ENCODE data around the gene ABHD3.

DNA sequence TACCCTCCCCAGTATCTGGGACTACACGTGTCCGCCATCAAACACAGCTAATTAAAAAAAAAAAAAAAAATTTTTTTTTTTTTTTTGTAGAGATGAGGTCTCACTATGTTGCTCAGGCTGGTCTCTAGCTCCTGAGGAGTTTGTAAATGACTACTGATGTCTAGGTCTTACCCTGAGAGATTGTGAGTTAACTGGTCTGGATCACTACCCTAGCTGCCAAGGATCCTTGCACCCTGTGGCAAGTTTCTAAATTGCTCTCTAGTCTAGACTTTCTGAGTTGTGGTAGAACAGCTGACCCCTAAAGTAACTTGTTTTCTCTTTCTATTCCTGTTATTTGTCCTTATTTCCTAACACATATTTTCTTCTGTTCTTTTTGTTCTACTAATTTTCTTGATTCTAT lies 44.5 kb downstream of the ABHD3 start:
- TF ChIP-seq POLR2A (IDR thresholded peaks at IDR 0.05) = no peak
- TF ChIP-seq, protein P1, sequence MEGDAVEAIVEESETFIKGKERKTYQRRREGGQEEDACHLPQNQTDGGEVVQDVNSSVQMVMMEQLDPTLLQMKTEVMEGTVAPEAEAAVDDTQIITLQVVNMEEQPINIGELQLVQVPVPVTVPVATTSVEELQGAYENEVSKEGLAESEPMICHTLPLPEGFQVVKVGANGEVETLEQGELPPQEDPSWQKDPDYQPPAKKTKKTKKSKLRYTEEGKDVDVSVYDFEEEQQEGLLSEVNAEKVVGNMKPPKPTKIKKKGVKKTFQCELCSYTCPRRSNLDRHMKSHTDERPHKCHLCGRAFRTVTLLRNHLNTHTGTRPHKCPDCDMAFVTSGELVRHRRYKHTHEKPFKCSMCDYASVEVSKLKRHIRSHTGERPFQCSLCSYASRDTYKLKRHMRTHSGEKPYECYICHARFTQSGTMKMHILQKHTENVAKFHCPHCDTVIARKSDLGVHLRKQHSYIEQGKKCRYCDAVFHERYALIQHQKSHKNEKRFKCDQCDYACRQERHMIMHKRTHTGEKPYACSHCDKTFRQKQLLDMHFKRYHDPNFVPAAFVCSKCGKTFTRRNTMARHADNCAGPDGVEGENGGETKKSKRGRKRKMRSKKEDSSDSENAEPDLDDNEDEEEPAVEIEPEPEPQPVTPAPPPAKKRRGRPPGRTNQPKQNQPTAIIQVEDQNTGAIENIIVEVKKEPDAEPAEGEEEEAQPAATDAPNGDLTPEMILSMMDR (IDR thresholded peaks at IDR 0.05) = no peak

All from lower leg skin (tissue), 3 donors.